Mucosa of descending colon (tissue), 3 donors: ENCODE results near the gene EXOC2. TPM values are rescaled to one million over a fixed set of nuclear protein-coding genes. Genes with fewer than 3 reads are reported as not detected.

Source experiments
- ATAC-seq: fragments of 200-7000 bp; cut with Tn5 transposase; one replicate; pipeline ENCODE4 v1.9.1; 2020; ENCODE audit warnings: mild to moderate bottlenecking, moderate library complexity
- DNase-seq, 3 donors: peaks; one replicate each; pipeline ENCODE4 v3.0.0-alpha.2; 2020
- H3K36me3 ChIP-seq: fragments of 200-600 bp; one replicate; pipeline ENCODE4 v1.8.0; 2021; ENCODE audit warnings: low read depth, mild to moderate bottlenecking
- H3K4me1 ChIP-seq: fragments of 200-600 bp; one replicate; pipeline ENCODE4 v1.8.0; 2021; ENCODE audit warnings: low read depth, mild to moderate bottlenecking
- H3K4me3 ChIP-seq: fragments of 200-600 bp; one replicate; pipeline ENCODE4 v1.8.0; 2021; ENCODE audit warnings: mild to moderate bottlenecking
- H3K9me3 ChIP-seq: fragments of 200-600 bp; one replicate; pipeline ENCODE4 v1.8.0; 2021; ENCODE audit warnings: mild to moderate bottlenecking
- intact Hi-C, 2 donors: fragments of 100-400 bp; cut with DNase I in 1 of 2; cut with micrococcal nuclease in 1 of 2; formaldehyde crosslinking; loops; one replicate each; pipeline versions ENCODE4 v1.11.0 to v1.11.1; 2022; cut with DNase I, micrococcal nuclease
- total RNA-seq, 3 donors: library from RNA; stranded (reverse); fragmentation: NEBNext Ultra II Directional in 2 of 3; extraction: Animal tissue kit (Norgen Biotek cat#: 25700) in 2 of 3; gene quantifications; one replicate each; pipeline versions ENCODE4 v1.2.1 to v1.2.4, GENCODE V29; 2021 to 2023
- TF ChIP-seq, protein P1 (sequence below): fragments of 200-600 bp; IDR thresholded peaks from one replicate; pipeline ENCODE4 v1.8.0; 2022; ENCODE audit warnings: antibody characterized with exemption, mild to moderate bottlenecking
- donor health status: DM: no; HTN: no; CAD: no; lungs with moderate emphysema.
- donor health status: DM: no; HTN: no; CAD: no.
- donor health status: DM: no; HTN: yes; CAD: no.

The EXOC2 gene
- total RNA-seq, 3 donors from 2014 or later = 13.1 to 20.9 (median 17.3) TPM

DNA sequence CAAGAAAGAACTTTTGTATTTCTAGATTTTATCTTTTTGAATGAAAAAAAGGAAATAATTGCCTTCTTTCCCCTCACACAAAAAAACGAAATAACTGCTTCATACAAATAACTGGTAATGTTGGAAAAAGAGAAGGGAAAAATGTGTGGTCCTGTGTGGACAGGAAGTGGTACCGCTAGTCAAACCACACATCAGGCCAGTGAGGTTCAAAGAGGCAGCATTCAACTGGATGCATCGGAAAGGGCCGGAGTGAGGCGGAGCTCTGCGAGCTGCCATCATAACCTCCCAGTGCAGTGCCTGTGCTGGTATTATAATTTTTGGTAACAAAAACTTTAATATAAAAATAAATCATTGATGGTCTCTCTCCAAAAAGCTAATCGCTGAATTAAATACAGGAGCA, 190.2 kb downstream of the EXOC2 start:
- Histone ChIP-seq H3K9me3 (no peaks in the 10 kb centered on the region), H3K4me3 (no peak overlapping the region), H3K36me3 (no peaks in the 10 kb centered on the region), H3K4me1 (no peaks in the 10 kb centered on the region)
- ATAC-seq (no peak), DNase-seq (no peak)
- intact Hi-C loops = no loop called here
- TF ChIP-seq, protein P1, sequence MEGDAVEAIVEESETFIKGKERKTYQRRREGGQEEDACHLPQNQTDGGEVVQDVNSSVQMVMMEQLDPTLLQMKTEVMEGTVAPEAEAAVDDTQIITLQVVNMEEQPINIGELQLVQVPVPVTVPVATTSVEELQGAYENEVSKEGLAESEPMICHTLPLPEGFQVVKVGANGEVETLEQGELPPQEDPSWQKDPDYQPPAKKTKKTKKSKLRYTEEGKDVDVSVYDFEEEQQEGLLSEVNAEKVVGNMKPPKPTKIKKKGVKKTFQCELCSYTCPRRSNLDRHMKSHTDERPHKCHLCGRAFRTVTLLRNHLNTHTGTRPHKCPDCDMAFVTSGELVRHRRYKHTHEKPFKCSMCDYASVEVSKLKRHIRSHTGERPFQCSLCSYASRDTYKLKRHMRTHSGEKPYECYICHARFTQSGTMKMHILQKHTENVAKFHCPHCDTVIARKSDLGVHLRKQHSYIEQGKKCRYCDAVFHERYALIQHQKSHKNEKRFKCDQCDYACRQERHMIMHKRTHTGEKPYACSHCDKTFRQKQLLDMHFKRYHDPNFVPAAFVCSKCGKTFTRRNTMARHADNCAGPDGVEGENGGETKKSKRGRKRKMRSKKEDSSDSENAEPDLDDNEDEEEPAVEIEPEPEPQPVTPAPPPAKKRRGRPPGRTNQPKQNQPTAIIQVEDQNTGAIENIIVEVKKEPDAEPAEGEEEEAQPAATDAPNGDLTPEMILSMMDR = no peak

DNA sequence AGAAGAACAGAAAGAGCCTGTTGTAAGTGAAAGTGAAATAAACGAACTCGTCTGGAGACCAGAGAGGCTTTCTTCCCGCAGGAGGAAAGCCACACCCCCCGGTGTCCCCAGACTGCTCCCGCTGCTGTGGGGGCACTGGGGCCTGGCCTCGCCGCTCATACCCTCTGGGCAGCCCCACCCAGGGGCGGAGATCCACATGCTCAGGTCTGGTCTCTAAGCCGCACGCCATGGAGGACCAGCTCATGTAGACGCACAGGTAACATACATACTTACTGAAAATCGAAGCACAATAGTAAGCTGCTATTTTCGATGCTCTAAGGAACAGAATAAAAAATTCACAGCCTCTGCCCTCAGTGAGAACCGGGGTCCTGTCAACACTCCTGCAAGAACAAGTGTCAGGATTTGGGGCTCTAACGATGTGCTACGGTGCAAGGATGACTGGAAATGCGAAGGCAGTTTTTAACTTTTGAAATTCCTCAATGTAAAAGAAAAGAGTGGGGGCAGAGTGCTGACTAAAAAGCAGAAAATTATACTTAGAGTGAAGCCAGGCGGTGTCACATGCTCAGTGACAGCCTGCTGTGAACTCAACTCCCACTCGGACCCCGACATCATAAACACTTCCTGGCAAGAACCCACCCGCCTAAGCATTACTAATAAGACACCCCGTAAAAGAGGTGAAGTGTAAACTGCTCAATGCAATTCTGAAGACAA, 190.9 kb downstream of the EXOC2 start:
- ATAC-seq (peak; percentile 31), DNase-seq (peak in 2 of 3 donors; percentile 19 to 36)
- Histone ChIP-seq H3K4me3 (no peak overlapping the region), H3K36me3 (no peaks in the 10 kb centered on the region), H3K9me3 (no peaks in the 10 kb centered on the region), H3K4me1 (no peaks in the 10 kb centered on the region)
- TF ChIP-seq, protein P1 = no peak
- intact Hi-C loops = no loop called here

DNA sequence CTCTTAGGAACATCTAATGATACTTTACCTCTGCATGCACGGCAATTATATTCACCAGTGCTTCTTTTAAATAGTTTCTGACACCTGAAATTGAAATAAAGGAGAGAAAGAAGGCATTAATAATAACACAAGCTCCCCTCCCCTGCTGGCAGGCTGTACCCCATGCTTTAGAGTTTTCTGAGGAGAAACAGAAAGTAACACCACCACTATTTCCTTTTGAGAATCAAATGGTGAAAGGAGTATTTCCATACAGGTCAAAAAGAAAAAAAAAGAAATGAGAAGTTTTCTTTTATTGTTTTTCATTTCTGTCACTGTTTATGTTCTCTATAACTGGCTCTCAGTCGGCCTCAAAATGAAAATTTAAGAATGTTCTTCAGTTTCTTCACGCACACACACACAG, 193.3 kb downstream of the EXOC2 start:
- ATAC-seq (peak; percentile 34), DNase-seq (no peak)
- H3K36me3 ChIP-seq = no peaks in the 10 kb centered on the region
- H3K9me3 ChIP-seq = no peaks in the 10 kb centered on the region
- intact Hi-C loops = no loop called here
- no peaks in the 10 kb centered on the region for H3K4me1 ChIP-seq
- no peak overlapping the region for H3K4me3 ChIP-seq
- TF ChIP-seq, protein P1 = no peak

DNA sequence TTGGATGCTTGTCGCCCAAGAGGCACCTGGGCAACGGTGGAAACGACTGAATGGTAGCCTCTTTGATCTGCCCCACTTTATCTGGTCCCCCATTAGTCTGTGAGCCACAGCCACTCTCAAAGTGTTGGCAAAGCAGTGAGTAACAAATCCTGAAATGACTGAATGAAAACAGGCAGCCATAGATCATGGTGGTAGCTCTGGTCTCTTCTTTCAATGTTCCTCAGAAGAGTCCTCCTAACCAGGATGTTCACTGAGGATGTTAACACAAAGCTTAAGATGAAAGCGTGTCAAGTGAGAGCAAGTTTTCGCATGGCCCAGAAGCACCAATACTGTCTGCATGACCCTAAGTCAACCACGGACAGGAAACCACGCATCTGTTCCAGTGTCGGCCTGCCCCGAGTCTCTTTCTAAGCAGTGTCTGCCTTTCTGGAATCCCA, 194.1 kb downstream of the EXOC2 start:
- no peaks in the 10 kb centered on the region for H3K36me3 ChIP-seq
- DNase-seq (no peak), ATAC-seq (peak; percentile 57)

DNA sequence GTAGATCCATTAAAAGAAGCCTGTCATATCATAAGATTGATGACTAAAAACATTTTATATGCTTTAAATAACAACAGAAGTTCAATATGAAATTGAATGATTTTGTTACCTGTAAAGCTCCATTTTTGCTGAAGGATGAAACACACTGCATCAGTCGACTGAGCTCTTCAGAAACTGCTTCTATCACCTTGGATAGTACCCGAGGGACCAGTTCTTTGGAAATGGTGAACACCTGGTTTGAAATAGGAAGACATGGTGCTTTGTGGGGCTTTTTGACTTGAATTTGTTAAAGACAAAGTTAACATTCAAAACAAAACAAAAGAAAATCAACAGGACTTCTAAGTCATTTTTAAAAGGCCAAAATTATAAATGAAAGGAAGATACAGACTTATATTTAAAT, 195.7 kb downstream of the EXOC2 start:
- ATAC-seq (no peak), DNase-seq (no peak)
- intact Hi-C loops = no loop called here
- Histone ChIP-seq H3K4me3 (no peak overlapping the region), H3K36me3 (no peaks in the 10 kb centered on the region), H3K4me1 (no peaks in the 10 kb centered on the region), H3K9me3 (no peaks in the 10 kb centered on the region)
- TF ChIP-seq, protein P1 = no peak

More for the DNA sequence above, 194.1 kb downstream of the EXOC2 start:
- TF ChIP-seq, protein P1 = no peak
- no peaks in the 10 kb centered on the region for H3K9me3 ChIP-seq
- no peaks in the 10 kb centered on the region for H3K4me1 ChIP-seq
- H3K4me3 ChIP-seq = no peak overlapping the region
- intact Hi-C loops = no loop called here

DNA sequence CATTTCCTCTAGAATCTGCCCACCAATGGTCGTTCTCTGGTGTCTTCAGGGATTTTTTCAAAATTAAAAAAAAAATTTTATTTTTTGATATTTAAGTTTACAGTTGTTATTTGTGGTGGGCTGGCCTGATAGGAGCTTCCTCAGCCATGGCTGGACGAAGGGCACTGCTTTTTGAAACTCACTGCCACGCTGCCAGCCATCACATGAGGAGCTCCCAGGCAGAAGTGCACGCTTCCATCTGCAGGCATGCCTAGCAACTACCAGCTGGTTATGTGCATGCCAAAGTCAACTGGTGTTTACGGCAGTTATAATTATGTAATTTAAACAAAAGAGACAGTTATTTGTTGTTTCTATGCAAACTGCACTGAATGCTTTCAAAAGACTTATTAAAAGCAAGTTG, 196.3 kb downstream of the EXOC2 start:
- Histone ChIP-seq H3K36me3 (no peaks in the 10 kb centered on the region), H3K9me3 (no peaks in the 10 kb centered on the region), H3K4me3 (no peak overlapping the region), H3K4me1 (no peaks in the 10 kb centered on the region)
- ATAC-seq = no peak
- intact Hi-C loops = no loop called here
- TF ChIP-seq, protein P1 = no peak
- DNase-seq = no peak
